Measurements from ENCODE around the gene AMER2. TPM values are rescaled to one million over a fixed set of nuclear protein-coding genes. Genes with fewer than 3 reads are reported as not detected.

Gene AMER2
- polyA plus RNA-seq, 2 donors: not detected

DNA sequence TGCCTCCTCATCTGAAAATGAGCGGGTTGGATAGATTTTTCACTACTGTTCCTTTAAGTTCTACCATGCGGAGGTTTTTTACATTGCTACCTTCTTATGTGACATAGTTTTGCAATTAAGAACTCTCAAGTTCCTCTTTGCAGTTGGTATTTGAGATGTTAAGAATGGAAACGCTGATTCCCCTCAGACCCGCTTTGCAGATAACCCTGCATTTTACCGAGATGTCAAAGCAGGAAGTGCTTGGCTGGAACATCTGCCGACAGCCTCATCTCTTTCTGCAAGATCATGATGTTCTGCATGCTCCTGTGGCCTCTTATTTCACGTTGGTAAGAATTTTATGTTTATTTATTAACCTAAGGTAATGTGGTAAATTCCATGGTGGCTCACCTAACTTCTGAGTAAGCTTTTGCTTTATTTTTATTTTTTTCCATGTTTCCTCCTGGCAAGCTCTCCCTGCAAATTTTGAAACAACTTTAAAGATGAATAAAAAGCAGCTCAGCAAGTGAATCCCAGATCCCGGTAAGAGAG, 53.6 kb downstream of the AMER2 start:
- Histone ChIP-seq H3K4me1 (ENCODE audit: control insufficient read depth in 2 of 2, insufficient read depth in 2 of 2, low read length in 1 of 2) (no peaks in the 10 kb centered on the region), H3K36me3 (ENCODE audit: control insufficient read depth in 2 of 2, insufficient read depth in 2 of 2, low read length in 1 of 2) (no peaks in the 10 kb centered on the region), H3K4me3 (ENCODE audit: low read depth in 1 of 2, low read length in 2 of 2) (no peak overlapping the region), H3K27ac (ENCODE audit: low read depth in 2 of 2, low read length in 1 of 2) (no peak overlapping the region), H3K9me3 (ENCODE audit: control insufficient read depth in 2 of 2, insufficient read depth in 1 of 2, low read depth in 1 of 2, low read length in 1 of 2) (no peaks in the 10 kb centered on the region), H3K27me3 (ENCODE audit: control insufficient read depth in 1 of 2, insufficient read depth in 2 of 2, low read length in 2 of 2) (no peaks in the 10 kb centered on the region)
- 57 to 62% methylated on average over 8 of the region's 8 CpGs for WGBS, 2 donors

DNA sequence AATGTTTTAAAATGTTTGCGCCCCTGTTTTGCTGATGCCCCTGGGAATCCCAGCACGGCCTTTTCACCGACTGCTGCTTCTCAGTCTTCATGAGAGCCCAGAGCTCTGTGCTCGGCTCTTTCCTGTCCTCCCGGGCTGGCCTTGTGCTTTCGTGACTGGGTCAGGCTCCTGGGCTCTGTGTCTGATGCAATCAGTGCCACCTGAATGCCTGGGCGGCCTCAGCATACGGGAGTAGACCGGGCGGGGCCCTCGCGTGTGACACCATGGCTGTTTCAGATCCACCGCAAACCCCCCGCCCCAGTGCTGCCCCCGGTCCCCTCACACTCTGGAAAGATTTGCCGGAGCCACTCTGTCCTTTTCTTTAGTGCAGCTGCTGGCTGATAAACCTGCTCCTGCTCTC, 54.8 kb downstream of the AMER2 start:
- 81 to 85% methylated on average over 16 of the region's 16 CpGs for WGBS, 2 donors
- no peaks in the 10 kb centered on the region for H3K9me3 ChIP-seq (ENCODE audit: control insufficient read depth in 2 of 2, insufficient read depth in 1 of 2, low read depth in 1 of 2, low read length in 1 of 2)
- H3K27ac ChIP-seq (ENCODE audit: low read depth in 2 of 2, low read length in 1 of 2): no peak overlapping the region
- H3K4me1 ChIP-seq (ENCODE audit: control insufficient read depth in 2 of 2, insufficient read depth in 2 of 2, low read length in 1 of 2): no peaks in the 10 kb centered on the region
- H3K36me3 ChIP-seq (ENCODE audit: control insufficient read depth in 2 of 2, insufficient read depth in 2 of 2, low read length in 1 of 2): no peaks in the 10 kb centered on the region
- peaks cover 0 to 3% of the 10 kb centered on the region in 2 donors for H3K27me3 ChIP-seq (ENCODE audit: control insufficient read depth in 1 of 2, insufficient read depth in 2 of 2, low read length in 2 of 2)
- no peak overlapping the region for H3K4me3 ChIP-seq (ENCODE audit: low read depth in 1 of 2, low read length in 2 of 2)

DNA sequence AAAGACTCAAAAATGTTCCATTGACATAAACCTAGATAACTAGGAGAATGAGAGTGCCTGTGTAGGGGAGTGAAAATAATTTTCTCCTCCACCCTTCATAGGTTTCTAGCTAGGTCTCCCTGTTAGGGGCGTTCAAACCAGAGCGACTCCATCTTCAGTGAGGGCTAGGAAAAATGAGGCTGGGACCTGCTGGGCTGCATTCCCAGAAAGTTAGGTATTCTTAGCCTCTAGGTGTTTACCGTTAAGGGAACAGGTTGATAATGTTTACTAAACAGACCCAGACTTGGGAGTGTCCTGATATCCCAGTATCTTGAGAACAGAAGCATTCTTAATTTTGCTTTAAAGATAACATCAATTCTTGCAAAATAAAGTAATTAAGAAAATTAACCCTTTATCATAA, 56.0 kb downstream of the AMER2 start:
- H3K27ac ChIP-seq (ENCODE audit: low read depth in 2 of 2, low read length in 1 of 2): no peak overlapping the region
- H3K27me3 ChIP-seq (ENCODE audit: control insufficient read depth in 1 of 2, insufficient read depth in 2 of 2, low read length in 2 of 2): peaks cover 0 to 4% of the 10 kb centered on the region in 2 donors
- no peak overlapping the region for H3K4me3 ChIP-seq (ENCODE audit: low read depth in 1 of 2, low read length in 2 of 2)
- H3K36me3 ChIP-seq (ENCODE audit: control insufficient read depth in 2 of 2, insufficient read depth in 2 of 2, low read length in 1 of 2): no peaks in the 10 kb centered on the region
- H3K9me3 ChIP-seq (ENCODE audit: control insufficient read depth in 2 of 2, insufficient read depth in 1 of 2, low read depth in 1 of 2, low read length in 1 of 2): no peaks in the 10 kb centered on the region
- H3K4me1 ChIP-seq (ENCODE audit: control insufficient read depth in 2 of 2, insufficient read depth in 2 of 2, low read length in 1 of 2): no peaks in the 10 kb centered on the region
- 57% methylated on average over 3 of the region's 3 CpGs for WGBS, 2 donors

DNA sequence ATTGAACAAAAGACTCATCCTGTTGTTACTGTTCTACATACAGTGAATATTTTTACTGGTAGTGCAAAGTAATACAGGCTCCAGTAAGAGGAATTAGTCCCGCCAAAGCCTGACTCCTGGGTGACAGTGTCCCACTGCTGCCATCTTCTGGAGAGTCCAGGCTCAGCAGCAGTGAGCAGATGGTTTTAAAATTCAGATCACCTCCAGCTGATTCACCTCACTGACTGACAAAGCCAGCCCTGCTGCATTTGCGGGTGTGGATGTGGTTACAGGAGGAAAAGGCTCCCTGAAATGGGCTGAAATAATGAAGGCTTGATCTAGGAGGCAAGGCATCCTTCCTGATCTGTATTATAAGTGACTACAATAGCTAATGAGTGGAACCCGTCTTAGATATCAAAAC, 57.9 kb downstream of the AMER2 start:
- H3K4me1 ChIP-seq (ENCODE audit: control insufficient read depth in 2 of 2, insufficient read depth in 2 of 2, low read length in 1 of 2): no peaks in the 10 kb centered on the region
- no peaks in the 10 kb centered on the region for H3K36me3 ChIP-seq (ENCODE audit: control insufficient read depth in 2 of 2, insufficient read depth in 2 of 2, low read length in 1 of 2)
- no peak overlapping the region for H3K27ac ChIP-seq (ENCODE audit: low read depth in 2 of 2, low read length in 1 of 2)
- peaks cover 3 to 4% of the 10 kb centered on the region in 2 donors for H3K27me3 ChIP-seq (ENCODE audit: control insufficient read depth in 1 of 2, insufficient read depth in 2 of 2, low read length in 2 of 2)
- 22 to 23% methylated on average over 3 of the region's 3 CpGs for WGBS, 2 donors
- no peak overlapping the region for H3K4me3 ChIP-seq (ENCODE audit: low read depth in 1 of 2, low read length in 2 of 2)
- no peaks in the 10 kb centered on the region for H3K9me3 ChIP-seq (ENCODE audit: control insufficient read depth in 2 of 2, insufficient read depth in 1 of 2, low read depth in 1 of 2, low read length in 1 of 2)

DNA sequence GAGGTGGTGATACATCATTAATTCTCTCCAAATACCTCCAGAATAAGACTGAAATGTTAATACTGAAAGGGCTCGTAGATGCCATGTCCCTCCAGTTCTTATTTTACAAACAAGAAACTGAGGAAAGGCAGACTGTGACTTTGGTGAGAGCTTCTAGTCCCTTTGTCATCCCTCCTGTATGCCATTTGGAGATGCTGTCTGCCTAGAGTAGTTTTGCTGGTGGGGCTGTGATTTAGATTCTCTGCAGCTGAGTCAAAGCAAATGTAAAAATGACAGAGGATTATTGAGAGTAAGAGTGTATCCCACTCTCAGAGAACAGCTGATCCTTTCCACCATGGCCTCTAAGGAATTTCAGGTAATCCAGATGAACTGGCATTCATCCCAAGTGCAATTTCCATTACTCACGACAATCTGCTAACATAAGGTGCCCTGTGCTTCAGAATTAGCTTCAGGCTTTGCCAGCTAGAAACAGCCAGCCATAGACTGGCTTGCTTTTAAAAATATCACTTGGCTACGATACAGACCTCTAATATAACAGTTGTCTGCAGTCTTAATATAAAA, 59.3 kb downstream of the AMER2 start:
- Histone ChIP-seq H3K27me3 (ENCODE audit: control insufficient read depth in 1 of 2, insufficient read depth in 2 of 2, low read length in 2 of 2) (peaks cover 3 to 4% of the 10 kb centered on the region in 2 donors), H3K4me1 (ENCODE audit: control insufficient read depth in 2 of 2, insufficient read depth in 2 of 2, low read length in 1 of 2) (no peaks in the 10 kb centered on the region), H3K36me3 (ENCODE audit: control insufficient read depth in 2 of 2, insufficient read depth in 2 of 2, low read length in 1 of 2) (no peaks in the 10 kb centered on the region), H3K27ac (ENCODE audit: low read depth in 2 of 2, low read length in 1 of 2) (no peak overlapping the region), H3K9me3 (ENCODE audit: control insufficient read depth in 2 of 2, insufficient read depth in 1 of 2, low read depth in 1 of 2, low read length in 1 of 2) (no peaks in the 10 kb centered on the region), H3K4me3 (ENCODE audit: low read depth in 1 of 2, low read length in 2 of 2) (no peak overlapping the region)
- 51 to 52% methylated on average over 3 of the region's 3 CpGs for WGBS, 2 donors

Other genes with a start within 250 kb of the AMER2 start
- gene PABPC3, start 76.2 kb downstream of the AMER2 start, polyA plus RNA-seq: under 1 TPM; 0.16 to 0.20 TPM
- gene MTMR6, start 115.2 kb upstream of the AMER2 start, polyA plus RNA-seq: 1 to 10 TPM; 2.4 to 4.5 TPM
- gene NUP58, start 129.3 kb upstream of the AMER2 start, polyA plus RNA-seq: 1 to 10 TPM; 8.9 TPM
- under 1 TPM in 1 of 2 donors, not detected in 1; 0.01 TPM for gene ATP8A2, start 199.7 kb upstream of the AMER2 start, polyA plus RNA-seq